ENCODE measurements around the gene AIMP1.
A peak's percentile ranks its signal among the peaks of the same experiment; 100 is the strongest.

AIMP1 gene

DNA sequence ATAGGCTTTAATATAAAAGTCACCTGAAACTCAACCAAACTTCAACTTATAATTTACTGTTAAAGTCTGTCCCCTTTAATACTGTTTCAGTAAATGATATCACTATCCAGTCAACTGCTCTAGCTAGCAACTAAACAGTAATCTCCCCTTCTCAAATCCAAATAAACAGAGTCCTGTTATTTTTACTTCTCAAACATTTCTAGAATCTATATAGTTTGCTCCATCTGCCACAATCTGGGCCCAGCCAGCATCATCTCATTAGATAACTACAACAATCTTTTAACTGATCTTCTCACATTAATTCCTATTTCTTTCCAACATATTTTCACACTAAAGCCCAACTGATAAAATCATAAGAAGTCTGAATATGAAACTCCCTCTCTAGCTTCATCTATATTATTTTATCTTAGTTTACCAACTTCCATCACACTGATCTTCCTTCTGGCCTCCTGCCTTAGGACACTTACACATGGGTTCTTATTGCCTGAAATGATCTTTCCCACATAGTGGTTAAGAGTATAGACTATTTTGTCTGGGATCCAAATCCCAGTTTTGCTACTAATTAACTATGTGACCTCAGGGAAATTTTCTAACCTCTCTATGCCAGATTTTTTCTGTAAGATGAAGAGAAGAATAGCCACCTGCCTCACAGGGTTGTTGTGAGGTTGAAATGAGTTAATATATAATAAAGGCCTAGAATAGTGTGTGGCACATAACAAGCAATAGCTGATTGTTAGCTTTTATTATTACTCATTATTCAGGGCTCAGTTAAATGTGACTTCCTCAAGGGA is 18.9 kb upstream of the AIMP1 start:
- H3K36me3 ChIP-seq, result peaks cover 3% of the 10 kb centered on the region

DNA sequence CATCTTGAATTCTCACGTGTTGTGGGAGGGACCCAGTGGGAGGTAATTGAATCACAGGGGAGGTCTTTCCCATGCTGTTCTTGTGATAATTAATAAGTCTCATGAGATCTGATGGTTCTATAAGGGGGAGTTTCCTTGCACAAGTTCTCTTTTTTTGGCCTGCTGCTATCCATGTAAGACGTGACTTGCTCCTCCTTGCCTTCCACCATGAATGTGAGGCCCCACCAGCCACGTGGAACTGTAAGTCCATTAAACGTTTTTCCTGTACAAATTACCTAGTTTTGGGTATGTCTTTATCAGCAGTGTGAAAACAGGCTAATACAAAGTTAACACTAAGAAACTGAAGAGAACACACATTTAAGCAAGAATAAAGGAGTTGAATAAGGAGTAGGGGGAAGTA is 16.4 kb upstream of the AIMP1 start:
- H3K4me3 ChIP-seq (ENCODE audit: low read depth, low read length), result no peak overlapping the region
- no peaks in the 10 kb centered on the region; the same call in 1 of the 2 replicates for H3K36me3 ChIP-seq
- TF ChIP-seq, protein P1, sequence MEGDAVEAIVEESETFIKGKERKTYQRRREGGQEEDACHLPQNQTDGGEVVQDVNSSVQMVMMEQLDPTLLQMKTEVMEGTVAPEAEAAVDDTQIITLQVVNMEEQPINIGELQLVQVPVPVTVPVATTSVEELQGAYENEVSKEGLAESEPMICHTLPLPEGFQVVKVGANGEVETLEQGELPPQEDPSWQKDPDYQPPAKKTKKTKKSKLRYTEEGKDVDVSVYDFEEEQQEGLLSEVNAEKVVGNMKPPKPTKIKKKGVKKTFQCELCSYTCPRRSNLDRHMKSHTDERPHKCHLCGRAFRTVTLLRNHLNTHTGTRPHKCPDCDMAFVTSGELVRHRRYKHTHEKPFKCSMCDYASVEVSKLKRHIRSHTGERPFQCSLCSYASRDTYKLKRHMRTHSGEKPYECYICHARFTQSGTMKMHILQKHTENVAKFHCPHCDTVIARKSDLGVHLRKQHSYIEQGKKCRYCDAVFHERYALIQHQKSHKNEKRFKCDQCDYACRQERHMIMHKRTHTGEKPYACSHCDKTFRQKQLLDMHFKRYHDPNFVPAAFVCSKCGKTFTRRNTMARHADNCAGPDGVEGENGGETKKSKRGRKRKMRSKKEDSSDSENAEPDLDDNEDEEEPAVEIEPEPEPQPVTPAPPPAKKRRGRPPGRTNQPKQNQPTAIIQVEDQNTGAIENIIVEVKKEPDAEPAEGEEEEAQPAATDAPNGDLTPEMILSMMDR (IDR thresholded peaks at IDR 0.05; ENCODE audit: low read depth, low read length), result no peak
- no peaks in the 10 kb centered on the region; the same call in 1 of the 2 replicates for H3K4me1 ChIP-seq
- DNase-seq, result peak; percentile 21
- no peaks in the 10 kb centered on the region for H3K9me3 ChIP-seq
- no peaks in the 10 kb centered on the region for H3K27me3 ChIP-seq

More for the DNA sequence above, 18.9 kb upstream of the AIMP1 start:
- TF ChIP-seq, protein P1 (IDR thresholded peaks at IDR 0.05; ENCODE audit: low read depth, low read length), result no peak
- Histone ChIP-seq H3K4me1 (no peaks in the 10 kb centered on the region; the same call in 1 of the 2 replicates), H3K4me3 (ENCODE audit: low read depth, low read length) (no peak overlapping the region), H3K9me3 (no peaks in the 10 kb centered on the region), H3K27me3 (no peaks in the 10 kb centered on the region)
- DNase-seq, result no peak

DNA sequence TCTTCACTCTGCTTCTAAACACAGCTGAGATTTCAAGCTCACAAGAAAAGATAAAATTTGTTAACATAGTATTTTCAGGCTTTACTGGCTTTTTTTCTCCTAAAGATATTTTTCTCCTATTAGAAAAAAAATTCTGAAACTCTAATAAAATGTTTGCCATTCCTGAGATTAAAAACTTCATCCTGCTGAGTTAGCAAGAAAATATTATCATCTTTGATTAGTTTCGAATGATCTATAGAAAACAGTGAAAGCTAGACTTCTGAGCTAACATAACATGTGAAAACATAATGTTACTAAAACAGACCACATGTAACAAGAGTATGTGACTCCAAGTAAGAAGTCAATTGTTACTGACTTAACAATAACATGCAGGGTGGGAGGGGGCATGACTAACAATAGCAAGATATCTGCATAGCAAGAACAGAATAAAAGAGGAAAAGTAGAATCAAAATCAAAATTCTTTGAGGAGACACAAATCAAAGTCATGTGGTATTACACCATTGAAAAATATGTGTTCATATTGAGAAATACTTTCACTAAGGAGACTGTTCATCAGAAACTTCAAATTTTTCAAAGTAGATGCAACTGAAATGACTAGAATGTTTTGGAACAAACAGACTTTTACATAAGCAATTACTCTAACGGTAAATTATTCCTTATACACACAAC is 14.8 kb upstream of the AIMP1 start:
- H3K36me3 ChIP-seq, result no peaks in the 10 kb centered on the region
- TF ChIP-seq, protein P1 (IDR thresholded peaks at IDR 0.05; ENCODE audit: low read depth, low read length), result no peak
- DNase-seq, result no peak
- no peaks in the 10 kb centered on the region for H3K9me3 ChIP-seq
- H3K27me3 ChIP-seq, result no peaks in the 10 kb centered on the region
- no peaks in the 10 kb centered on the region; the same call in 1 of the 2 replicates for H3K4me1 ChIP-seq
- no peak overlapping the region for H3K4me3 ChIP-seq (ENCODE audit: low read depth, low read length)

DNA sequence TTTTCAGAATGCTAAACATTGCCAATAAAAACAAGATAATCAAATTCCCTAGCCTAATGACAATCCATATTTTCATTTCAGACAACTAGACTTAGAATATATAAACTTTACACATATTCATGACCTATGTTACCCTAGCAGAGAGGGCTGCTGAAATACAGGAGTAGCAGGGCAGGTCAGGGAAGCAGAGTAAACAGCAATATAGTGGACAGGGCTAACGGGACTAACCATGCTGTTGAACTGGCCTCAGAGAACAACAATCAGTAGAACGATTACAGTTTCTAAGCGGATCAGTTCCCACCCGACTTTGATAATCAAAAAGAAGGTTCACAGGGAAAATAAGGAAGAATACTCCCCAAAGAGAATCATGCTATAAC is 14.3 kb upstream of the AIMP1 start:
- Histone ChIP-seq H3K27me3 (no peaks in the 10 kb centered on the region), H3K36me3 (no peaks in the 10 kb centered on the region), H3K4me1 (no peaks in the 10 kb centered on the region; the same call in 1 of the 2 replicates), H3K9me3 (no peaks in the 10 kb centered on the region), H3K4me3 (ENCODE audit: low read depth, low read length) (no peak overlapping the region)
- TF ChIP-seq, protein P1 (IDR thresholded peaks at IDR 0.05; ENCODE audit: low read depth, low read length), result no peak
- DNase-seq, result no peak

DNA sequence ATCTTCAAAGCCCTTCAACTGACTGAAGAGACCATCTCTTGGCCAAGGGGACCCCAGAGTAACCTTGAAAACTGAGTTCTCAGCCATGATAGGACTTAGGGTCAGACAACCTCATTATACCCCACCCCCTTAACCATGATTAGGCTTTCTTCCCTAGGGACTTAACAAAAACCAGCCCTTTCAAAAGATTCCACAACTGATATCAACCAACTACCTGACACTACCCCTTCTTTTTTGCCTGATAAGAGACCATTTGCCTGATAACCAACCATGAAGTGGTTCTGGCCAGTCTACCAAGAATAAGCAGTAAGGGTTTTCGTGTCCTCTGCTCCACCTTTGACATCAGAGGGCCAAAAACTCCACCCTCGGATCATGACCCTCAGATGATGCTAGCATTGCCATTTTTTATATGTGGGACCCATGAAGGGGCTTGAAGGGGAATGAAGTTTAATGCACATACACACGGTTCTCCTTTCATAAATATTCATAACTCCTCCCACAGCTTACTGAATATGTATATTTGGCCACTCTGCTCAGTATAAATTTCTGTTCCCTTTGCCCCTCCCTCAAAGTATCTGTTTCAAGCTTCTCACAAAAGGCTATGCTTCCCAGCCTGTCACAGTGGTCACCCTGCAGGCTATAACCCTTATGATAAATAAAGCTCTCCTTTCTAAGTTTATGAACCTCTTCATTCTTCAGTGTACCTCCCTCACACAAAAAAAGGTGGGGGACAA is 12.6 kb upstream of the AIMP1 start:
- TF ChIP-seq, protein P1 (IDR thresholded peaks at IDR 0.05; ENCODE audit: low read depth, low read length), result no peak
- Histone ChIP-seq H3K9me3 (no peaks in the 10 kb centered on the region), H3K36me3 (peaks cover 3% of the 10 kb centered on the region), H3K4me1 (no peaks in the 10 kb centered on the region; the same call in 1 of the 2 replicates), H3K4me3 (ENCODE audit: low read depth, low read length) (no peak overlapping the region), H3K27me3 (no peaks in the 10 kb centered on the region)
- no peak for DNase-seq

Measured in BE2C (cell line).